Panc1 (cell line): ENCODE data around the gene GMDS.

ENCODE experiments used
- CTCF ChIP-seq: fragments of 450-650 bp; IDR thresholded peaks from 2 replicates; pipeline ENCODE4 v1.5.1; 2017; ENCODE audit warnings: mild to moderate bottlenecking
- POLR2AphosphoS5 ChIP-seq: IDR thresholded peaks from 2 replicates; pipeline ENCODE4 v1.6.1; 2012; ENCODE audit warnings: mild to moderate bottlenecking, low read depth, low read length, moderate library complexity
- REST ChIP-seq, 2 experiments: IDR thresholded peaks; 2 replicates each; pipeline ENCODE4 v1.6.1; 2011 to 2012; ENCODE audit warnings: low read depth in 2 of 2, control low read depth in 1 of 2, low read length in 1 of 2, mild to moderate bottlenecking in 1 of 2, moderate library complexity in 1 of 2; ENCODE audit not compliant: insufficient read depth in 1 of 2
- SIN3A ChIP-seq: IDR thresholded peaks from 2 replicates; pipeline ENCODE4 v1.6.1; 2012; ENCODE audit warnings: low read depth, mild to moderate bottlenecking, low read length, moderate library complexity, borderline replicate concordance; ENCODE audit not compliant: insufficient read depth
- TCF7L2 ChIP-seq: IDR thresholded peaks from 2 replicates; pipeline ENCODE4 v1.6.1; 2011; ENCODE audit warnings: mild to moderate bottlenecking, low read depth, low read length, inconsistent platforms

GRCh38 chr6:1598886-1599285 is 646.5 kb downstream of the GMDS start:
- TF ChIP-seq CTCF, result no peak
- no peak for TF ChIP-seq POLR2AphosphoS5
- no peak for TF ChIP-seq TCF7L2
- TF ChIP-seq REST (IDR thresholded peaks at IDR 0.05; ENCODE audit: insufficient read depth in 1 of 2, low read depth in 2 of 2, low read length in 1 of 2), result no peak
- TF ChIP-seq SIN3A, result no peak
